SK-N-SH (cell line): ENCODE results near the gene CDR2. TPM values are rescaled to one million over a fixed set of nuclear protein-coding genes. Genes with fewer than 3 reads are reported as not detected.
"Not testable (repeated sequence)": the region's sequence is repeated elsewhere in the genome, so short reads cannot be mapped to it uniquely, and the experiment has no call there.

Experiments used
- CTCF ChIA-PET: fragments of 300-600, 350-600 bp; formaldehyde crosslinking; extraction: SDS; loops from one replicate; lab custom pipeline; 2021; lab: Yijun Ruan, JAX
- POLR2A ChIA-PET: fragments of 350-600 bp; sonication (Branson Sonifier 250); formaldehyde crosslinking; extraction: SDS; loops from one replicate; lab custom pipeline; 2020; ENCODE audit warnings: antibody characterized with exemption, inconsistent platforms; lab: Yijun Ruan, JAX
- DNase-seq: peaks from one replicate; pipeline ENCODE4 v3.0.0; 2012
- H2AFZ ChIP-seq: fragments of 200-600 bp; sonication (generic); 2 replicates; pipeline ENCODE4 v1.8.1; 2016; ENCODE audit warnings: antibody characterized with exemption, mild to moderate bottlenecking, low read depth
- H3F3A ChIP-seq: fragments of 200-600 bp; sonication (generic); replicated peaks from 2 replicates; pipeline ENCODE3; 2016; ENCODE audit warnings: antibody characterized with exemption, mild to moderate bottlenecking; ENCODE audit not compliant: insufficient read depth
- H3K27ac ChIP-seq, 2 experiments: fragments of 200-500 bp in 1 of 2; fragments of 200-600 bp in 1 of 2; sonication (Bioruptor generic) in 1 of 2; sonication (generic), shearing (Covaris generic) in 1 of 2; 2 replicates each; pipeline versions ENCODE4 v1.5.1 to v1.6.1; 2014 to 2016; ENCODE audit warnings: low read depth in 2 of 2, inconsistent platforms in 1 of 2, low read length in 1 of 2, mild to moderate bottlenecking in 1 of 2, mixed read lengths in 1 of 2
- H3K27me3 ChIP-seq: fragments of 200-600 bp; sonication (generic), shearing (Covaris generic); 2 replicates; pipeline ENCODE4 v1.6.1; 2016; ENCODE audit warnings: mixed run types; ENCODE audit not compliant: insufficient read depth
- H3K36me3 ChIP-seq, 2 experiments: fragments of 200-500 bp in 1 of 2; fragments of 200-600 bp in 1 of 2; sonication (Bioruptor generic) in 1 of 2; sonication (generic) in 1 of 2; replicated peaks in 1 of 2; 2 replicates each; pipeline versions ENCODE3 to v1.5.1; 2014 to 2016; ENCODE audit warnings: low read length in 1 of 2, mild to moderate bottlenecking in 1 of 2; ENCODE audit not compliant: insufficient read depth in 2 of 2, control insufficient read depth in 1 of 2
- H3K4me1 ChIP-seq, 2 experiments: fragments of 200-500 bp in 1 of 2; fragments of 200-600 bp in 1 of 2; sonication (Bioruptor generic) in 1 of 2; sonication (generic), shearing (Covaris generic) in 1 of 2; 2 replicates each; pipeline versions ENCODE4 v1.5.1 to v1.6.1; 2014 to 2016; ENCODE audit warnings: low read depth in 1 of 2, low read length in 1 of 2, mixed run types in 1 of 2; ENCODE audit not compliant: insufficient read depth in 2 of 2, control insufficient read depth in 1 of 2
- H3K4me2 ChIP-seq: fragments of 200-600 bp; sonication (generic), shearing (Covaris generic); 2 replicates; pipeline ENCODE4 v1.6.1; 2017; ENCODE audit warnings: mixed run types
- H3K4me3 ChIP-seq, 2 experiments: fragments of 200-500 bp in 1 of 2; fragments of 200-600 bp in 1 of 2; sonication (Bioruptor generic) in 1 of 2; sonication (generic), shearing (Covaris generic) in 1 of 2; 2 replicates each; pipeline versions ENCODE4 v1.5.1 to v1.8.1; 2014 to 2016; ENCODE audit warnings: low read depth in 2 of 2, inconsistent platforms in 1 of 2, low read length in 1 of 2, mild to moderate bottlenecking in 1 of 2, mixed read lengths in 1 of 2, moderate library complexity in 1 of 2
- H3K79me2 ChIP-seq: fragments of 200-600 bp; sonication (generic); 2 replicates; pipeline ENCODE4 v1.8.1; 2017; ENCODE audit warnings: mild to moderate bottlenecking; ENCODE audit not compliant: insufficient read depth
- H3K9ac ChIP-seq: fragments of 200-600 bp; sonication (generic); 2 replicates; pipeline ENCODE4 v1.6.1; 2017; ENCODE audit warnings: mixed run types
- H3K9me2 ChIP-seq: fragments of 200-600 bp; sonication (generic); 2 replicates; pipeline ENCODE4 v1.6.1; 2017; ENCODE audit warnings: mixed run types
- H3K9me3 ChIP-seq: fragments of 200-600 bp; sonication (generic); 2 replicates; pipeline ENCODE4 v1.6.1; 2017; ENCODE audit warnings: mixed run types, mild to moderate bottlenecking, moderate library complexity
- H4K20me1 ChIP-seq: fragments of 200-600 bp; sonication (generic); 2 replicates; pipeline ENCODE4 v1.6.1; 2017; ENCODE audit warnings: mild to moderate bottlenecking, mixed run types; ENCODE audit not compliant: insufficient read depth
- CTCF ChIP-seq: fragments of 200-600 bp; sonication (generic); IDR thresholded peaks from 2 replicates; pipeline ENCODE4 v1.6.1; 2017; ENCODE audit warnings: antibody characterized with exemption, mild to moderate bottlenecking, moderate library complexity
- EZH2phosphoT487 ChIP-seq: fragments of 200-600 bp; sonication (generic); IDR thresholded peaks from 2 replicates; pipeline ENCODE4 v1.6.1; 2017; ENCODE audit warnings: low read depth, mixed run types, mild to moderate bottlenecking, antibody characterized with exemption, moderate library complexity, borderline replicate concordance
- FOSL2 ChIP-seq: IDR thresholded peaks from 2 replicates; pipeline ENCODE4 v1.4.0; 2012; ENCODE audit warnings: low read depth, mild to moderate bottlenecking, moderate library complexity, borderline replicate concordance
- GABPA ChIP-seq: IDR thresholded peaks from 2 replicates; pipeline ENCODE4 v1.4.0; 2012; ENCODE audit warnings: low read depth, mild to moderate bottlenecking
- IRF3 ChIP-seq: fragments of 150-350 bp; IDR thresholded peaks from 2 replicates; pipeline ENCODE4 v1.6.1; 2016; ENCODE audit warnings: mild to moderate bottlenecking, low read depth, low read length
- MAX ChIP-seq: IDR thresholded peaks from 2 replicates; pipeline ENCODE4 v1.4.0; 2012; ENCODE audit warnings: low read depth
- NFIC ChIP-seq: IDR thresholded peaks from 2 replicates; pipeline ENCODE4 v1.4.0; 2012; ENCODE audit warnings: borderline replicate concordance
- POLR2AphosphoS5 ChIP-seq: IDR thresholded peaks from 2 replicates; pipeline ENCODE4 v1.6.1; 2012; ENCODE audit warnings: low read depth, low read length
- REST ChIP-seq: IDR thresholded peaks from 2 replicates; pipeline ENCODE4 v1.6.1; 2012; ENCODE audit warnings: mild to moderate bottlenecking, low read depth, low read length, moderate library complexity
- RXRA ChIP-seq: IDR thresholded peaks from 2 replicates; pipeline ENCODE4 v1.4.0; 2012; ENCODE audit warnings: low read depth, mild to moderate bottlenecking, borderline replicate concordance
- SIN3A ChIP-seq: IDR thresholded peaks from 2 replicates; pipeline ENCODE4 v1.6.1; 2012; ENCODE audit warnings: low read depth, mild to moderate bottlenecking, low read length, moderate library complexity, borderline replicate concordance
- TEAD4 ChIP-seq: IDR thresholded peaks from 2 replicates; pipeline ENCODE4 v1.4.0; 2012; ENCODE audit warnings: mild to moderate bottlenecking, borderline replicate concordance; ENCODE audit not compliant: insufficient read depth
- USF2 ChIP-seq: fragments of 150-350 bp; IDR thresholded peaks from 2 replicates; pipeline ENCODE4 v1.6.1; 2017; ENCODE audit warnings: antibody characterized with exemption, low read length, low read depth, borderline replicate concordance
- ZBTB33 ChIP-seq: IDR thresholded peaks from 2 replicates; pipeline ENCODE4 v1.4.0; 2012; ENCODE audit warnings: low read depth, borderline replicate concordance
- WGBS: methylation state at CpG from one replicate; pipeline ENCODE4 v1.1.6; 2017; ENCODE audit warnings: low lambda C conversion rate; 5-methylcytosine and 5-hydroxymethylcytosine counted together
- polyA plus RNA-seq, 3 experiments: library from polyadenylated mRNA; depleted of rRNA; stranded (reverse); fragments of >200 nt; gene quantifications; 2 replicates each; pipeline ENCODE4 v1.2.3, GENCODE V29; 2012

CDR2 gene
- polyA plus RNA-seq, 1 of the 3 experiments (the other 2 are of a cell fraction): 30.3 TPM

DNA sequence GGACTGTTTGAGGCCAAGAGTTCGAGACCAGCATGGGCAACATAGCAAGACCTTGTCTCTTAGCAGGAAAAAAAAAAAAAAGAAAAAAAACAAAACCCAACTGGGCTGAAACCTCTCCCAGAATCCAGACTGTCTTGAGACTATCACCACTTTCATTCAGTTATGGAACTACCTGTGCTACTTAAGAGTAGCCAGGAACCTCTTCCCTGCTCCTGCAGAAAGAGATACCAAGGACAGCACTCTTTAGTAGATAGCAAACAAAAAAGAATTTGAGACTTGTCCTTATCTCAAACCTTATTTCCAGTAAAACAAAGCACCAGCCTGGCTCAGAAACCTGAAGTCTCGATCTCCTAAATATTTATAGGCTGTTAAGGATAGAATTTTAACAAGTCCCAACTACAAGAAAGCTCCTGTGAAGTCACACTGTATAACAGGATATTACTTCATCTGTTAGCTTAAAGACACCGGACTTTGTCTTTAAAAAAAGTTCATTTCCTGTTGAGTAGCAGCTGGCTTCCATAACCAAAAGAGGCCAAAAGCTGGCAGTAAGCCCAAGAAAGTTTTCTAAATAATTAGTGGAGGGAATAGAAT, 5.1 kb downstream of the CDR2 start:
- peaks cover 5 to 38% of the 10 kb centered on the region in 2 experiments for H3K4me1 ChIP-seq
- CTCF ChIA-PET: interaction anchor here (0.9 to 1.9 kb wide), 2 partner anchors 48 to 1212 kb away, joined by 3 to 7 read pairs; no protein-coding TSS in a partner anchor
- no peaks in the 10 kb centered on the region for H3K27me3 ChIP-seq
- H3K4me2 ChIP-seq: peak overlapping the region; percentile 55; the same call in 1 of the 2 replicates
- peaks cover 23% of the 10 kb centered on the region for H3F3A ChIP-seq
- peaks cover 97% of the 10 kb centered on the region for H3K79me2 ChIP-seq
- 62% methylated on average over 3 of the region's 3 CpGs for WGBS
- H3K36me3 ChIP-seq: peaks cover 3 to 17% of the 10 kb centered on the region in 2 experiments
- peak overlapping the region in 1 of 2 experiments; percentile 91; a peak in 2 of 4 replicates for H3K27ac ChIP-seq
- H3K9me2 ChIP-seq: no peaks in the 10 kb centered on the region
- no peak overlapping the region for H2AFZ ChIP-seq
- TF ChIP-seq USF2: no peak
- TF ChIP-seq RXRA: no peak
- no peak for TF ChIP-seq POLR2AphosphoS5
- no peak for TF ChIP-seq FOSL2
- TF ChIP-seq IRF3: no peak
- no peak for TF ChIP-seq EZH2phosphoT487
- no peak for TF ChIP-seq TEAD4
- no peak for TF ChIP-seq NFIC
- TF ChIP-seq CTCF: no peak
- TF ChIP-seq REST: peak; percentile 88
- TF ChIP-seq GABPA: peak; percentile 55
- no peak for TF ChIP-seq ZBTB33
- TF ChIP-seq MAX: no peak
- no peak for TF ChIP-seq SIN3A
- H3K9me3 ChIP-seq: no peaks in the 10 kb centered on the region
- H4K20me1 ChIP-seq: peaks cover 72% of the 10 kb centered on the region
- no peak for DNase-seq
- H3K4me3 ChIP-seq: no peak overlapping the region
- peak overlapping the region; percentile 34; the same call in 1 of the 2 replicates for H3K9ac ChIP-seq
- POLR2A ChIA-PET: no interaction called here

DNA sequence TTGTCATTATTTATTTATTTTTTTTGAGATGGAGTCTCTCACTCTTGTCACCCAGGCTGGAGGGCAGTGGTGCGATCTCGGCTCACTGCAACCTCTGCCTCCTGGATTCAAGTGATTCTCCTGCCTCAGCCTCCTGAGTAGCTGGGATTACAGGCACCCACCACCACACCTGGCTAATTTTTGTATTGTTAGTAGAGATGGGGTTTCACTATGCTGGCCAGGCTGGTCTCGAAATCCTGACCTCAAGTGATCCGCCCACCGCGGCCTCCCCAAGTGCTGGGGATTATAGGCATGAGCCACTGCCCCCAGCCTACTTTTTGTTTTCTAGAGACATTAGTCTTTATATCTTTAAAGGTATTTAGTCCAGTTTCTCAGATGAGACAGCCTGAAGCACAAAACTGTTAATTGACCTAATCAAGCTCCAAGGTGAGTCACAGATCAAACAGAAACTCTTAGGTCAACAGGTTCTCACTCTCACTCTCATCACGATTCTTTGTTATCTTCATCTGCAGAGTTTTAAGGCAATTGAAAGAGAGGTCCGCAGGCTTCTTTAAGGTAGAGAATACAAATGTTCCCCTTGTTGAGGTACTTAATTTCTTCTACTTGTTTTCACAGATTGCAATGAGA, 6.1 kb downstream of the CDR2 start:
- WGBS: 94% methylated on average over 8 of the region's 8 CpGs
- H2AFZ ChIP-seq, H3K9me2 ChIP-seq, H3K4me3 ChIP-seq, H3K9me3 ChIP-seq, H3K27me3 ChIP-seq, H3K4me2 ChIP-seq, H3K9ac ChIP-seq, DNase-seq, POLR2A ChIA-PET: not testable (repeated sequence)
- peaks cover 97% of the 10 kb centered on the region for H3K79me2 ChIP-seq
- H3K36me3 ChIP-seq: peaks cover 13 to 27% of the 10 kb centered on the region in 2 experiments
- H3F3A ChIP-seq: peaks cover 23% of the 10 kb centered on the region
- H3K27ac ChIP-seq: peak overlapping the region in 1 of 2 experiments; percentile 91; a peak in 1 of 4 replicates
- CTCF ChIA-PET: interaction anchor here (1.0 kb wide), 1 partner anchor 13 kb away, joined by 3 read pairs; no protein-coding TSS in a partner anchor
- H3K4me1 ChIP-seq: peaks cover 2 to 38% of the 10 kb centered on the region in 2 experiments
- peaks cover 72% of the 10 kb centered on the region for H4K20me1 ChIP-seq
